IPS-18c (cell line): ENCODE data around the gene SYK.

ENCODE experiments used
- H3K4me3 ChIP-seq: 2 replicates; pipeline ENCODE4 v1.7.0; 2013; ENCODE audit warnings: low read depth, mild to moderate bottlenecking, low read length, moderate library complexity; ENCODE audit not compliant: insufficient read depth
- H3K9me3 ChIP-seq: one replicate; pipeline ENCODE4 v1.6.1; 2013; ENCODE audit warnings: mild to moderate bottlenecking, low read length, moderate library complexity; ENCODE audit not compliant: control insufficient read depth, insufficient read depth

Gene SYK

GRCh38 chr9:90927496-90927895 is 125.9 kb downstream of the SYK start:
- Histone ChIP-seq H3K9me3 (no peaks in the 10 kb centered on the region), H3K4me3 (no peak overlapping the region)

GRCh38 chr9:90929626-90930025 is 128.0 kb downstream of the SYK start:
- Histone ChIP-seq H3K9me3 (no peaks in the 10 kb centered on the region), H3K4me3 (no peak overlapping the region)

- Histone ChIP-seq H3K4me3 (no peak overlapping the region), H3K9me3 (peaks cover 2% of the 10 kb centered on the region)
Observed at GRCh38 chr9:90933468-90933867, 131.8 kb downstream of the SYK start.

- H3K9me3 ChIP-seq: peaks cover 2% of the 10 kb centered on the region
- H3K4me3 ChIP-seq: no peak overlapping the region
Observed at GRCh38 chr9:90939351-90939750, 137.7 kb downstream of the SYK start.

GRCh38 chr9:90940280-90940679 is 138.7 kb downstream of the SYK start:
- Histone ChIP-seq H3K9me3 (peaks cover 2% of the 10 kb centered on the region), H3K4me3 (no peak overlapping the region)

- no peak overlapping the region for H3K4me3 ChIP-seq
- peaks cover under 1% of the 10 kb centered on the region for H3K9me3 ChIP-seq
Observed at GRCh38 chr9:90941661-90942060, 140.0 kb downstream of the SYK start.

- H3K9me3 ChIP-seq: no peaks in the 10 kb centered on the region
- no peak overlapping the region for H3K4me3 ChIP-seq
Observed at GRCh38 chr9:90942555-90942954, 140.9 kb downstream of the SYK start.

GRCh38 chr9:90943341-90943740 is 141.7 kb downstream of the SYK start:
- Histone ChIP-seq H3K4me3 (no peak overlapping the region), H3K9me3 (no peaks in the 10 kb centered on the region)

- H3K9me3 ChIP-seq: peaks cover 3% of the 10 kb centered on the region
- no peak overlapping the region for H3K4me3 ChIP-seq
Observed at GRCh38 chr9:90945336-90945735, 143.7 kb downstream of the SYK start.

- H3K9me3 ChIP-seq: peaks cover 3% of the 10 kb centered on the region
- H3K4me3 ChIP-seq: no peak overlapping the region
Observed at GRCh38 chr9:90946982-90947381, 145.4 kb downstream of the SYK start.
